Heart left ventricle (tissue), 13 donors: ENCODE data around the gene ARHGAP26.

Source experiments
- CTCF ChIP-seq, 12 donors: fragments of 200-600 bp; sonication (generic) in 4 of 12; IDR thresholded peaks; one replicate each; pipeline versions ENCODE4 v1.5.0 to v1.8.0; 2018 to 2022; ENCODE audit warnings: antibody characterized with exemption in 12 of 12, mild to moderate bottlenecking in 5 of 12
- POLR2A ChIP-seq, 2 donors: fragments of 450-650 bp; IDR thresholded peaks; one replicate each; pipeline ENCODE4 v1.6.1; 2017; ENCODE audit warnings: antibody characterized with exemption in 2 of 2, mild to moderate bottlenecking in 2 of 2, moderate library complexity in 2 of 2
- donor health status: ischemic (EF 13 %, LVEDD 7.1; RV severe dilation, severe dysfunction).
- donor health status: DM: no; HTN: yes; CAD: no.
- donor health status: DM: no; HTN: no; CAD: no.
- donor health status: ischemic (EF 25% LVEDD 6.9; RV normal size, moderate dysfunction).
- donor health status: ischemic (EF 25% LVEDD 5.7; RV mildly dilated, moderate dysfunction).
- donor health status: ischemic (EF 35%, LVEDD 5.7; RV mildly dilated, moderate dysfunction).
- donor health status: nonischemic (EF 11% LVEDD 7.7; RV severe dilation, severe dysfunction).
- donor health status: DM: yes; HTN: yes; CAD: no.
- donor health status: PGD.
- donor health status: ischemic (EF 29% LVEDD 5.4; RV normal size, mild dysfunction).
- donor health status: nonischemic (EF 23%, LVEDD 6.1; RV moderate dilation, normal function).

GRCh38 chr5:142922223-142922952 lies 152.2 kb downstream of the ARHGAP26 start:
- TF ChIP-seq POLR2A (IDR thresholded peaks at IDR 0.05) = no peak
- TF ChIP-seq CTCF (IDR thresholded peaks at IDR 0.05) = peak; percentile 27 to 72 (median 52)
